GM12878 (cell line): ENCODE measurements around the gene TMEM14B. TPM values are rescaled to one million over a fixed set of nuclear protein-coding genes. Genes with fewer than 3 reads are reported as not detected.

ENCODE experiments used
- ATAC-seq: fragments of 200-7000 bp; cut with Tn5 transposase; 3 replicates; pipeline ENCODE4 v1.9.1; 2020; ENCODE audit warnings: mild to moderate bottlenecking, moderate library complexity
- BruUV-seq: library from RNA; stranded (reverse); fragments of 400-500 nt; replicated peaks from 2 replicates; lab custom pipeline; 2021; lab: Mats Ljungman, UMichigan
- CTCF ChIA-PET: fragments of 300-600 bp; sonication (Branson Sonifier 250); formaldehyde crosslinking; extraction: SDS; loops from one replicate; lab custom pipeline; 2021; ENCODE audit warnings: inconsistent platforms; lab: Yijun Ruan, JAX
- POLR2A ChIA-PET: fragments of 350-600 bp; formaldehyde crosslinking; extraction: SDS; loops from one replicate; lab custom pipeline; 2021; ENCODE audit warnings: inconsistent platforms; lab: Charles Lee
- RAD21 ChIA-PET: fragments of 300-600 bp; sonication (Branson Sonifier 250); formaldehyde crosslinking; loops from one replicate; lab custom pipeline; 2023; ENCODE audit warnings: antibody characterized with exemption; ENCODE audit not compliant: unreplicated experiment; lab: Charles Lee
- SMC1A ChIA-PET: fragments of 300-600 bp; sonication (Branson Sonifier 250); formaldehyde crosslinking; loops from one replicate; lab custom pipeline; 2023; ENCODE audit not compliant: unreplicated experiment, uncharacterized antibody; lab: Charles Lee
- DNase-seq: peaks from one replicate; pipeline ENCODE4 v3.0.0-alpha.2; 2011; ENCODE audit warnings: low read depth, low spot score
- FAIRE-seq: peaks from 3 replicates; lab custom pipeline; 2011; peaks lifted over from hg19 to GRCh38; lab: Jason Lieb, UNC
- H2AFZ ChIP-seq: 2 replicates; pipeline ENCODE4 v1.6.0; 2011; ENCODE audit warnings: low read depth, low read length, control low read depth; ENCODE audit not compliant: control insufficient read depth
- H3K27ac ChIP-seq: 2 replicates; pipeline ENCODE4 v1.5.1; 2011; ENCODE audit warnings: control low read depth; ENCODE audit not compliant: control insufficient read depth, insufficient read depth
- H3K27me3 ChIP-seq, 2 experiments: replicated peaks in 1 of 2; 2 replicates each; pipeline versions ENCODE4 v1.6.0 to v1.6.1; 2011; ENCODE audit warnings: low read length in 1 of 2; ENCODE audit not compliant: control insufficient read depth in 2 of 2, insufficient read depth in 2 of 2
- H3K36me3 ChIP-seq, 2 experiments: 2 replicates each; pipeline ENCODE4 v1.5.1; 2011; ENCODE audit warnings: low read length in 1 of 2; ENCODE audit not compliant: control insufficient read depth in 2 of 2, insufficient read depth in 2 of 2
- H3K4me1 ChIP-seq: 2 replicates; pipeline ENCODE4 v1.6.1; 2011; ENCODE audit warnings: mild to moderate bottlenecking, low read length, moderate library complexity, mixed read lengths; ENCODE audit not compliant: control insufficient read depth, insufficient read depth
- H3K4me2 ChIP-seq: 2 replicates; pipeline ENCODE4 v1.6.0; 2011; ENCODE audit warnings: control low read depth; ENCODE audit not compliant: control insufficient read depth, insufficient read depth
- H3K4me3 ChIP-seq: fragments of 200-600 bp; sonication (generic); 2 replicates; pipeline ENCODE4 v1.5.1; 2016
- H3K79me2 ChIP-seq: 2 replicates; pipeline ENCODE4 v1.6.0; 2011; ENCODE audit warnings: low read length; ENCODE audit not compliant: control insufficient read depth, insufficient read depth
- H3K9ac ChIP-seq: 2 replicates; pipeline ENCODE4 v1.8.0; 2011; ENCODE audit warnings: low read length, control low read depth, mixed read lengths; ENCODE audit not compliant: control insufficient read depth, insufficient read depth
- H3K9me3 ChIP-seq: replicated peaks from 3 replicates; pipeline ENCODE4 v1.5.1; 2011; ENCODE audit warnings: mild to moderate bottlenecking, low read length; ENCODE audit not compliant: control insufficient read depth, insufficient read depth
- H4K20me1 ChIP-seq: 2 replicates; pipeline ENCODE4 v1.6.0; 2011; ENCODE audit not compliant: control insufficient read depth, insufficient read depth
- NFYB ChIP-seq: IDR thresholded peaks from 2 replicates; pipeline ENCODE4 v1.6.1; 2011; ENCODE audit warnings: low read depth, mild to moderate bottlenecking, low read length, improper control_type of control experiment, moderate library complexity; ENCODE audit not compliant: insufficient read depth
- RCOR1 ChIP-seq: conservative IDR thresholded peaks from 2 replicates; pipeline ENCODE4 v1.6.1; 2012; ENCODE audit warnings: low read depth, low read length, improper control_type of control experiment
- ZNF24 ChIP-seq: fragments of 450-650 bp; IDR thresholded peaks from 2 replicates; pipeline ENCODE4 v1.6.1; 2017; ENCODE audit warnings: antibody characterized with exemption, mild to moderate bottlenecking
- WGBS: methylation state at CpG from one replicate; pipeline ENCODE4 v1.1.6; 2016; ENCODE audit warnings: low lambda C conversion rate; ENCODE audit not compliant: insufficient replicate concordance, insufficient coverage; ENCODE audit errors: missing lambda C conversion rate; 5-methylcytosine and 5-hydroxymethylcytosine counted together
- in situ Hi-C: fragments of 300-500 bp; cut with MboI; formaldehyde crosslinking; loops from 9 replicates; pipeline ENCODE4 v1.14.3; 2018; ENCODE audit warnings: mixed read lengths
- intact Hi-C: fragments of 100-400 bp; cut with micrococcal nuclease; formaldehyde crosslinking; loops from one replicate; pipeline ENCODE4 v1.14.2; 2022; ENCODE audit not compliant: unreplicated experiment
- polyA plus RNA-seq, 11 experiments: library from polyadenylated mRNA; depleted of rRNA in 4 of 11; unstranded in 6 of 11; stranded (reverse) in 5 of 11; fragments of >200 nt; fragmentation: Nextera tagmentation in 4 of 11; fragmentation: Illumina TruSeq in 1 of 11; extraction: Ambion mirVana in 4 of 11; extraction: Trizol in 1 of 11; gene quantifications; 1 replicate in 1 of 11; 2 replicates in 10 of 11; pipeline versions ENCODE4 v1.2.1 to v1.2.3, GENCODE V29; 2011 to 2016; ENCODE audit warnings: inconsistent platforms in 2 of 11, missing spikeins in 2 of 11, low read depth in 1 of 11
- total RNA-seq, 4 experiments: library from RNA; depleted of rRNA in 3 of 4; stranded (reverse); fragments of >200 nt in 3 of 4; fragmentation: Illumina TruSeq in 1 of 4; extraction: Trizol in 1 of 4; gene quantifications; 2 replicates each; pipeline versions ENCODE4 v1.2.1 to v1.2.3, GENCODE V29; 2013 to 2021
- TF ChIP-seq, protein P1 (sequence below): IDR thresholded peaks from 2 replicates; pipeline ENCODE4 v1.6.1; 2012; ENCODE audit warnings: low read depth, low read length, improper control_type of control experiment

Gene TMEM14B
- total and polyA plus RNA-seq, 10 of the 15 experiments (the other 5 are each of a cell fraction or from before 2014, with no cell fraction given), result 80.5 to 399 (median 136) TPM

GRCh38 chr6:10730254-10730653, 17.4 kb upstream of the TMEM14B start:
- SMC1A ChIA-PET, result no interaction called here
- RAD21 ChIA-PET, result no interaction called here
- TF ChIP-seq, protein P1, sequence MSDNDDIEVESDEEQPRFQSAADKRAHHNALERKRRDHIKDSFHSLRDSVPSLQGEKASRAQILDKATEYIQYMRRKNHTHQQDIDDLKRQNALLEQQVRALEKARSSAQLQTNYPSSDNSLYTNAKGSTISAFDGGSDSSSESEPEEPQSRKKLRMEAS, result no peak
- TF ChIP-seq RCOR1, result no peak
- WGBS, result 79% methylated on average over 3 of the region's 3 CpGs
- DNase-seq (no peak), ATAC-seq (no peak), FAIRE-seq (no peak)
- no peak overlapping the region for H3K9ac ChIP-seq
- H3K36me3 ChIP-seq, result peaks cover 2 to 3% of the 10 kb centered on the region in 2 experiments; a peak in 2 of 4 replicates
- H4K20me1 ChIP-seq, result no peaks in the 10 kb centered on the region
- no TSS peak for BruUV-seq
- H3K27ac ChIP-seq, result no peak overlapping the region
- H3K4me3 ChIP-seq, result no peak overlapping the region
- no peaks in the 10 kb centered on the region for H3K27me3 ChIP-seq
- in situ Hi-C loops, result no loop called here
- no peak overlapping the region for H2AFZ ChIP-seq
- POLR2A ChIA-PET, result no interaction called here
- no peak overlapping the region for H3K4me2 ChIP-seq
- no peaks in the 10 kb centered on the region for H3K9me3 ChIP-seq
- H3K4me1 ChIP-seq, result no peaks in the 10 kb centered on the region; the same call in 1 of the 2 replicates
- intact Hi-C loops, result no loop called here
- no peaks in the 10 kb centered on the region for H3K79me2 ChIP-seq
- CTCF ChIA-PET, result no interaction called here

- ChIA-PET CTCF (interaction anchor here (0.6 kb wide), 1 partner anchor 15 kb away, joined by 3 read pairs; the partner anchor contains the start of gene TMEM14B), RAD21 (no interaction called here), POLR2A (interaction anchor here (0.5 kb wide), 1 partner anchor 294 kb away, joined by 4 read pairs; no protein-coding TSS in a partner anchor), SMC1A (interaction anchor here (1.2 to 2.5 kb wide), 2 partner anchors 13 to 66 kb away, joined by 3 to 7 read pairs; no protein-coding TSS in a partner anchor)
- Histone ChIP-seq H3K4me3 (no peak overlapping the region), H3K4me2 (no peak overlapping the region), H3K27me3 (no peaks in the 10 kb centered on the region), H3K79me2 (no peaks in the 10 kb centered on the region), H4K20me1 (no peaks in the 10 kb centered on the region), H3K9ac (no peak overlapping the region), H3K4me1 (no peaks in the 10 kb centered on the region), H2AFZ (no peak overlapping the region), H3K9me3 (no peaks in the 10 kb centered on the region), H3K36me3 (peaks cover 2 to 3% of the 10 kb centered on the region in 2 experiments; a peak in 1 of 4 replicates), H3K27ac (no peak overlapping the region)
- no TSS peak for BruUV-seq
- 94% methylated on average over 17 of the region's 17 CpGs for WGBS
- TF ChIP-seq ZNF24 (no peak), NFYB (peak; percentile 78)
- intact Hi-C loops, result no loop called here
- DNase-seq (no peak), ATAC-seq (no peak), FAIRE-seq (no peak)
- in situ Hi-C loops, result no loop called here
These were observed 14.4 kb upstream of the TMEM14B start for GRCh38 chr6:10733151-10733715.
